ENCODE measurements around the gene RAB26.
"Not testable (repeated sequence)": the region's sequence is repeated elsewhere in the genome, so short reads cannot be mapped to it uniquely, and the experiment has no call there.

The RAB26 gene

DNA sequence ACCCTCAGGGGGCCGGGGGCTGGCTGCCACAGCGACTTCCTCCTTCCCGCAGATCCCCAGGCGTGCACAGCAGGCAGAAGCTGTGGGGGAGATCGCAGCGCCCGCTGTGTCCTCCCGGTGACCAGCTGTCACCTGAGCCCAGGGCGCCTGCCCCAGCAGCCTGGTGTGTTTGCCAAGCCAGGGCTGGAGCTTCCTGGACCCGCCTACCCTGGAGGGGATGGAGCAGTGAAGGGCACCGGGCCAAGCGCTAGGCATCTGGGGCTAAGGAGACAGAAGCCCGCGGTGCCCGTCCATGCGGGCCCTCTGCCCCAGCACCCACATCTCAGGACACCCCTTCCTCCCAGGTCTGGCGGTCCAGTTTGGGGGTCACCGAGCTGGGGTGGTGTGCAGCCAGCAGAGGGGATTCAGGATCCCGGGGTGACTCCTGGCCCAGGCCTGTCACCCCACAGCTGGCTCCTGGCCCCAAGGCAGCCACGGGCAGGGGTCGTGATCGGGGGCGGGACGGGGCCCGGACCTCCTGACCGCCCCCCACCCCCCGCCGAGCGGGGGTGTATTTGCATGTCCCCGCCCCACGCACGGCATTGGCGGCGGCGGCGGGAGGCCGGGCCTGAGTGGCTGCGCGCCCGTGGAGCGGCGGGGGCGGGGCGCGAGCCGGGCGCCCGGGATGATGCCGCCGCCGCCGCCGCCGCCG is at the start of gene RAB26:
Gene RAB26 (plus strand): TSS at position 645 of the 691 bp plus-strand sequence. CDS start 159 bp downstream, outside the sequence.
- peak; percentile 52 for DNase-seq (ENCODE audit: low read depth)

GRCh38 chr16:2101581-2101980 is 46.8 kb upstream of the RAB26 start:
- not testable (repeated sequence) for DNase-seq (ENCODE audit: low read depth)

GRCh38 chr16:2102471-2102870 is 46.0 kb upstream of the RAB26 start:
- no peak for DNase-seq (ENCODE audit: low read depth)

GRCh38 chr16:2104464-2104863 is 44.0 kb upstream of the RAB26 start:
- not testable (repeated sequence) for DNase-seq (ENCODE audit: low read depth)

DNA sequence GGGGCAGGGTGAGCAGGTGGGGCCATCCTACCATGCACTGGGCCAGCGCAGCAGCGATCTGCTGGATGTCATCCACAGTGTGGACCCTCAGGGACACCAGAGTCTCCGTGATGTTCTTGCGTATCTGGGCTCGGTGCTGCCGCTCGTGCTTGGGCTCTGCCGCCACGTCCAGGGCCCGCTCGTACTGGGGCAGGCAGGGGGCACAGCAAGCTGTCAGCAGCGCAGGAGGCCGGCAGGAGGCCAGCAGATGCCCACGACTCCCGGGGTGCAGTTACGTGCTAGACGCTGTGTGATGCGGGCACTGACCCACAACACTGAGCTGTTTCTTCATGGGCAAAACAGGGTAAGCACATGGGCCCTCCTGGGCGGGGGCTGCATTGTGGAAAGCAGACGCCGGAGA is 43.1 kb upstream of the RAB26 start:
- DNase-seq (ENCODE audit: low read depth) = not testable (repeated sequence)

GRCh38 chr16:2105769-2106168 is 42.7 kb upstream of the RAB26 start:
- DNase-seq (ENCODE audit: low read depth) = peak; percentile 0

GRCh38 chr16:2106211-2106610 is 42.2 kb upstream of the RAB26 start:
- not testable (repeated sequence) for DNase-seq (ENCODE audit: low read depth)

DNA sequence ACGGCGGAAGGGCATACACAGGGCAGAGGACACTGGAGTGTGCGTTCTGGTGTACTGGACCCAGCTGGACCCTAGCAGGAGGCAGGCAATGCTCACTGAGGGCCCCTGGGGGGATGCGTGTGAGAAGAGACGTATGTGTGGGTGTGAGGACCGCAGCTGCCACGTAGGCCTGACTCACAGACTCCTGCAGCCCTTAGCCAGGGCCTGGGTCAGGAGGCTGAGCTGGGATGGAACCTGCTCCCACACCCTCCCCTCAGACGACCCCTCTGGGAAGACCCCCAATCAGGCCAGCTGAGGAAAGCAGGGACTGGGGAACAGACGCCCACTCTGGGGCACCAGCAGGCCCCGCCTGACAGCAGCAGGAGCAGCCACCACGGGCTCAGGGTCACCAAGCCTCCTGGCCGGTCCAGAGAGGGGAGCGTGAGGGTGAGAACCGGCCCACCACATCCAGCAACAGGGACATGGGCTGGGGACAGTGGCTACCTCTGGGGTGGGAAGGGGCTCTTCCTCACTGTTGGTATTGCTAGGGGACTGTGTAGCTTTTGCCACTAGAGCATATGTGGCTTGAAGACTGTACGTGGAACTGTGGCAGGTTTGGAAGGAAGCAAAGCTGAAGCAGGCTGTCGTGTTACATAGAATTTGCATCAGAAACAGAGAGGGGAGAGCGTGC is 41.2 kb upstream of the RAB26 start:
- DNase-seq (ENCODE audit: low read depth) = peak; percentile 56

- DNase-seq (ENCODE audit: low read depth) = not testable (repeated sequence)
These were observed 40.7 kb upstream of the RAB26 start for GRCh38 chr16:2107791-2108125.

- peak; percentile 1 for DNase-seq (ENCODE audit: low read depth)
These were observed 39.8 kb upstream of the RAB26 start for GRCh38 chr16:2108446-2109270.

DNA sequence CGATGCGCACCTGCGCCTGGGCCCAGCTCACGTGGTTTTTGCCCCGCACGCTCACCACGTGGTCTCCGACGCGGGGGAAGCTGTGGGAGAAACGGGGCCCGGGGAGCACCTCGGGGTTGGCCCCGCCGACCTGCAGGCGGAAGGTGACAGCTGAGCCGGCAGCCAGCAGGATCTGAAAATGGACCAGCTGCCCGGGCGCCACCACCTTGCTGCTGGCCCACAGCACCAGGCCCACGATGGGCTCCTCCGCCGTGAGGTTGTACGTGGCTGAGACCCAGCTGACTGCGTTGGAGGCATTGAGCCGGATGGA is 39.2 kb upstream of the RAB26 start:
- DNase-seq (ENCODE audit: low read depth) = not testable (repeated sequence)

DNA sequence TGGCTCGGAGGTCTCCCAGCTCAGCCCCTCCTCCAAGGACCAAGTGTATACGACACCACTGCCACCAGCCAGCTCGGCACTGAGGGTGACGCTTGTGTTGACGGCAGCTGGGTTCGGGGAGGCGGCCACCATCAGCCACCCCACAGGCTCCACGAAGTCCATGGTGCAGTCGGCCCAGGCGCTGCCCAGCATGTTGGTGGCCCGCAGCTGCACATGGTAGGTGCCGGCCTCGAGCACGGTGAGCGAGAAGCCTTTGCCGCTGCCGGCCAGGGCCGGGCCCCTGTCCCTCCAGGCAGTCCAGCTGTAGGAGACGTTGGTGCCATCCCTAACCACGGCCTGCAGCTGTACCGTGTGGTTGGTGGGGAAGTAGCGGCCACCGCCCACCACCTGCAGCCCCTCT is 38.6 kb upstream of the RAB26 start:
- DNase-seq (ENCODE audit: low read depth) = not testable (repeated sequence)

- DNase-seq (ENCODE audit: low read depth) = not testable (repeated sequence)
These were observed 38.0 kb upstream of the RAB26 start for GRCh38 chr16:2110332-2111008.

- DNase-seq (ENCODE audit: low read depth) = not testable (repeated sequence)
These were observed 37.4 kb upstream of the RAB26 start for GRCh38 chr16:2111009-2111353.

GRCh38 chr16:2111412-2112335 is 36.8 kb upstream of the RAB26 start:
- not testable (repeated sequence) for DNase-seq (ENCODE audit: low read depth)

DNA sequence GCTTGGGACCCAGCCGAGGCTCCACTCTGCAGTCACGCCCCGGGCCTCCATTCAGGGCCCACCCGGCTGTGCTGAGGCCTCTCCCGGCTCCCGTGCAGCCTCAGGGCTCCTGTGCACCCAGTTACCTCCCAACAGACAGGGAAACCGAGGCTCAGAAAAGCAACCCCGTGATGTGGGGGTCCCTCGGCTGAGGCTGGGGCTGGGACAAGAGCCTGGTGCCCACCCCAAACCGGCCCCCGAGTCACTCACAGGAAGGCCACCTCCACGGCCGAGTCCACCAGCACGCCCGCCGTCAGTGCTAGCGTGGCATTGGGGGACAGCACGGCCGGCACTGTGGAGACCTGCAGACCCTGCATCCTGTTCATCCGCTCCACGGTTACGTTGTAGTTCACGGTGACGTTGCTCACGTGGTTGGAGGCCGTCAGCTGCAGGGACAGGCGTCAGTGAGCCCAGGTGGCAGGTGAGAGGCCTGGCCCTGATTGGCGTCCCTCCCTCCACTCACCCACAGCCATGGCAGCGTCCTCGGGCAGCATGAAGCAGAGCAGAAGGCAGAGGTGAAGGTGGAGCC is 35.8 kb upstream of the RAB26 start:
- DNase-seq (ENCODE audit: low read depth) = not testable (repeated sequence)

DNA sequence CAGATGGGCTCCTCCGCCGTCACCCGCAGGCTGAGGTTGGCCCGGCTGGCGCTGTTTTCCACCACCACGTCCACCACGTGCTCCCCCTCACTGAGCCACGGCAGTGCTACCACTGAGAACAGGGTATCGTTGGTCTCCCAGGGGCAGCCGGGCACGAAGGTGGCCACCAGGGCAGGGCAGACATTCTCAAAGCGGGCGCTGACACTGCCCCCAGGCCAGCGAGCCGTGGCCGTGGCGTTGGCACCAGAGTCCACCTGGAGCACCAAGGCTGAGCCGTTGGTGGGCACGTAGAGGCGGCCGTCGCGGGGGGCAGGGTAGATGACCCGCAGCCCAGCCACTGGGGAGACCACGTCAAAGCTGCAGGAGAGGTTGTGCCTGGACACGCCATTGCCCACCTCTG is 34.2 kb upstream of the RAB26 start:
- DNase-seq (ENCODE audit: low read depth) = not testable (repeated sequence)

DNA sequence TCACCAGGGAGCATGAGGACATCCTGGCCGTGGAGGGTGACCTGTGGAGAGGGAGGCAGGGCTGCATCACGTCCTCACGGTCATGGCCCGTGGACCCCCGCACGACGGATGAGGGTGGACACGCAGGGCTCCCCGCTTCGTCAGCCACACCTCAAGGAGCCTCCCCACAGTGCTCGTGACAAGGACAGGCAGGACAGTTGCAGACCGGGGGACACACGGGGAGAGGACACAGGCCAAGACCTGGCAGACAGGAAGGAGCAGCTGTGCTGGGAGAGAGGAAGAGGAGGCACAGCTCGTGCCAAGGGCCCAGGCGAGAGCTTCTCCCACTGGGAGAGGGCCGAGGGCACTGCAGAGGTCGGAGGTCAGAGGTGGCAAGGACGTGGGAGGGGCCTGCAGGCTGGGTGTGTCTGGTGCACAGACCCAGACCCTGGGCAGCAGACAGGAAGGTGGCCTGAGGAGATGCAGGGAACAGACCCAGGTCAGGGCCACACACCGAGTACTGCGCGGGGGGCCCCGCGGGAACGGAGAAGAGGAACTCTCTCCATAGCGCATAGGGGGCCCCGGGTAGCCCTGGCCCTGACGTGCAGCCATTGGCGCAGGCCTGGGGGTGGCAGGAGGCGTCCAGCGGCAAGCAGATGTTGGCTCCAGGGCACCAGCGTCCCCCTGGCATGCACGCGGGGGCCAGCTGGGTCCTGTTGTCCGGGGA is 33.4 kb upstream of the RAB26 start:
- DNase-seq (ENCODE audit: low read depth) = not testable (repeated sequence)

DNA sequence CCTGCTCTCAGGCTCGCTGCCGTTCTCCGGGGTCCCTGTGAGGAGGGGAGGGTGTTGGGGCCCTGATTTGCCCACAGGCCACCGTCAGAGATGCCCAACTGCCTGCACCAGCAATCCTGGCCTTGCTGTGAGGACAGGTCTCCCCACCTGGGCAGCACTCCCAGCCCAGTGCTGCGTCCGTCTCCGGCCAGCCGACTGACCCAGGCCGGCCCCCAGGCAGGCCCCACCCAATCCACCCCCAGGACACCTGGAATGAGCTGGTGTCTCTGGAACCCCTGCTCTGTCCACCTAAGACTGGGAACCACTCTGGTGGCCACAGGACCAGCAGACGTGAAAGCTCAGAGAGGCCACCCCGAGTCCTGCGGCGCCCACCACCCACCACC is 32.8 kb upstream of the RAB26 start:
- DNase-seq (ENCODE audit: low read depth) = no peak

- not testable (repeated sequence) for DNase-seq (ENCODE audit: low read depth)
These were observed 32.0 kb upstream of the RAB26 start for GRCh38 chr16:2116428-2116827.
